ENCODE results near the gene TBC1D10B.

DNA sequence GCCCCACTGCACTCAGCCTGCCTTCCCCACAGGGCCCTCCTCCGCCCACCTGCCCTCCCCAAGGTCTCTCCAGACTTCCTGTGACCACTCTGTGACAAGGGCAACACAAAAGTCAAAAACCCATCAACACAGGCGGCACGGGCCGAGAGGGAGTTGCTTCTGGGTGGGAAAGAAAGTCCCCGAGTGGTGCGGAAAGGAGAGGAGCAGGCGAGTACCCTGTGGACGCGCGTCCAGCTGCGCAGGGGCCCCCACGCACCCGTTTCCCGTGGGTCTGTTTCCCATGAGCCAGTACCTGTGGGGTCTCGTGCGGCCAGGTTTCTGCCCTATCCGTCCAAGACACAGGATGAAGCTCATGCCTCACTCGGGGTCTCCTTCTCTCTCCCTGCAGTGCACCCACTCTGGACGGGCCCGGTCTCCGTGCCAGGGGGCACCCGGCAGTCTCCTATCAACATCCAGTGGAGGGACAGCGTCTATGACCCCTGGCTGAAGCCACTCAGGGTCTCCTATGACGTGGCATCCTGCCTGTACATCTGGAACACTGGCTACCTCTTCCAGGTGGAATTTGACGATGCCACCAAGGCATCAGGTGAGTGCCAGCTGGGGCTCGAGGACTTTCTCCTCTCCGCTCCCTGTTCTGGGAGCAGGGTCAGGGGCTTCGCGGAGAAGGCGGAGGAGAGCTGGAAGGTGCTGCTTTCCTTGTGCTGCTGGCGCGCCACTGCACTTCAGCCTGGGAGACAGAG is 27.4 kb downstream of the TBC1D10B start:
- TF ChIP-seq CTCF (conservative IDR thresholded peaks at IDR 0.05 in 1 of 2, IDR thresholded peaks at IDR 0.05 in 1 of 2; ENCODE audit: extremely low read depth in 1 of 2, insufficient read depth in 1 of 2, low read depth in 1 of 2, low read length in 2 of 2): no peak
- no peak for TF ChIP-seq EZH2 (IDR thresholded peaks at IDR 0.05; ENCODE audit: borderline replicate concordance, low read length)
